Colonic mucosa (tissue), 4 donors: Measurements from ENCODE around the gene ARL14EPL. TPM values are rescaled to one million over a fixed set of nuclear protein-coding genes. Genes with fewer than 3 reads are reported as not detected.

Experiments used
- DNase-seq: peaks from one replicate; pipeline ENCODE4 v3.0.0-alpha.2; 2020
- H3K27ac ChIP-seq: fragments of 200-600 bp; one replicate; pipeline ENCODE4 v1.8.0; 2021
- H3K27me3 ChIP-seq: fragments of 200-600 bp; one replicate; pipeline ENCODE4 v1.8.0; 2021
- H3K36me3 ChIP-seq: fragments of 200-600 bp; one replicate; pipeline ENCODE4 v1.8.0; 2021
- H3K4me1 ChIP-seq: fragments of 200-600 bp; one replicate; pipeline ENCODE4 v1.8.0; 2021; ENCODE audit warnings: mild to moderate bottlenecking
- H3K4me3 ChIP-seq: fragments of 200-600 bp; one replicate; pipeline ENCODE4 v1.8.0; 2021
- H3K9ac ChIP-seq, 2 donors: one replicate each; pipeline ENCODE4 v1.7.0; 2013; ENCODE audit warnings: control low read depth in 2 of 2, low read depth in 2 of 2, low read length in 2 of 2
- H3K9me3 ChIP-seq: fragments of 200-600 bp; one replicate; pipeline ENCODE4 v1.8.0; 2021
- intact Hi-C: fragments of 100-400 bp; cut with DNase I; formaldehyde crosslinking; loops from one replicate; pipeline ENCODE4 v1.14.1; 2022
- total RNA-seq, 2 donors: library from RNA; stranded (reverse); fragmentation: NEBNext Ultra II Directional in 1 of 2; extraction: Animal tissue kit (Norgen Biotek cat#: 25700) in 1 of 2; gene quantifications; one replicate each; pipeline ENCODE4 v1.2.1, GENCODE V29; 2021
- TF ChIP-seq, protein P1 (sequence below): fragments of 200-600 bp; IDR thresholded peaks from one replicate; pipeline ENCODE4 v1.8.0; 2022; ENCODE audit warnings: antibody characterized with exemption, mild to moderate bottlenecking
- donor health status: healthy.
- donor health status: DM: no; HTN: no; CAD: no.
- donor health status: DM: no; HTN: no; CAD: no.

Gene ARL14EPL
- total RNA-seq, 2 donors from 2014 or later, result not detected

- intact Hi-C loops, result no loop called here
- Histone ChIP-seq H3K4me3 (no peak overlapping the region), H3K36me3 (no peaks in the 10 kb centered on the region), H3K9ac (no peak overlapping the region), H3K4me1 (no peaks in the 10 kb centered on the region), H3K27me3 (no peaks in the 10 kb centered on the region), H3K27ac (no peak overlapping the region), H3K9me3 (no peaks in the 10 kb centered on the region)
- no peak for DNase-seq
- TF ChIP-seq, protein P1, sequence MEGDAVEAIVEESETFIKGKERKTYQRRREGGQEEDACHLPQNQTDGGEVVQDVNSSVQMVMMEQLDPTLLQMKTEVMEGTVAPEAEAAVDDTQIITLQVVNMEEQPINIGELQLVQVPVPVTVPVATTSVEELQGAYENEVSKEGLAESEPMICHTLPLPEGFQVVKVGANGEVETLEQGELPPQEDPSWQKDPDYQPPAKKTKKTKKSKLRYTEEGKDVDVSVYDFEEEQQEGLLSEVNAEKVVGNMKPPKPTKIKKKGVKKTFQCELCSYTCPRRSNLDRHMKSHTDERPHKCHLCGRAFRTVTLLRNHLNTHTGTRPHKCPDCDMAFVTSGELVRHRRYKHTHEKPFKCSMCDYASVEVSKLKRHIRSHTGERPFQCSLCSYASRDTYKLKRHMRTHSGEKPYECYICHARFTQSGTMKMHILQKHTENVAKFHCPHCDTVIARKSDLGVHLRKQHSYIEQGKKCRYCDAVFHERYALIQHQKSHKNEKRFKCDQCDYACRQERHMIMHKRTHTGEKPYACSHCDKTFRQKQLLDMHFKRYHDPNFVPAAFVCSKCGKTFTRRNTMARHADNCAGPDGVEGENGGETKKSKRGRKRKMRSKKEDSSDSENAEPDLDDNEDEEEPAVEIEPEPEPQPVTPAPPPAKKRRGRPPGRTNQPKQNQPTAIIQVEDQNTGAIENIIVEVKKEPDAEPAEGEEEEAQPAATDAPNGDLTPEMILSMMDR, result no peak
These were observed 36.9 kb upstream of the ARL14EPL start for GRCh38 chr5:115995351-115995750.

DNA sequence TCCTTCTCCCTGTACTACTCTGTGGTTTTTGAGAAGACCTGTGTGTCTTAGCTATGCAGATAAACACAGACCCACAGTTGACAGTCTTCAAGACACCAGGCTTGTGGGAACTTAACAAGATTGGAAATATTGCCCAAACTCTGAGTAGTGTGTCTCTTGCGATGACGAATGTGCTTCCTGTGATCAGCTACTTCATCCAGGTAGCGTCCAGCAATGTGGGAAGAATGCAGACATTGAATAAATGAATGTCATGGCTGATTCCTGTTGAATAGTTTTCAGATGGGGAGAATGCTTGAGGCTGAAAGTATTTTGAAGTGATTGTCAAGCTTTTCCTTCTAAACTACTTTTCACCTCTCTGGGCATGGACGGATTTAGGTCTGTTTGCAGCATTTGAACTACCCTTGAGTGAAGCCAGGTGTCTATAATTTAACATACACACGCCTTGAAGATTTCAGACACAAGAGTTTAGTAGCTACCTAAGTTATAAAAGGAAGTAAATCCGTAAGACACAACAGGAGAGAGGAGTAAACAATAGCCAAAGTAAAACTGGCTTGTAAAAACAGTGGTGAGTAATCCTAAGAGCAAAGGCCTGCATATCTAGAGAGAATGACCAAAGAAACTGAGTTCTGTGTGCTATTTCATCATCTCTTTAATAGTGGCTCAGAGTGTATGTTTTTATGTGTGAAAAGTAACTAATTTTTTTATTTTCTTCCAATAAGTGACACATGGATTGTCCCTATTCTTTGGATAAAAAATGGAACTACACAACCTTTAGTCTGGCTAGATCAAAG, 30.0 kb upstream of the ARL14EPL start:
- no peak overlapping the region for H3K27ac ChIP-seq
- DNase-seq, result no peak
- TF ChIP-seq, protein P1, result no peak
- H3K9me3 ChIP-seq, result no peaks in the 10 kb centered on the region
- H3K9ac ChIP-seq, result no peak overlapping the region
- H3K4me3 ChIP-seq, result no peak overlapping the region
- no peaks in the 10 kb centered on the region for H3K36me3 ChIP-seq
- H3K27me3 ChIP-seq, result no peaks in the 10 kb centered on the region
- intact Hi-C loops, result no loop called here
- no peaks in the 10 kb centered on the region for H3K4me1 ChIP-seq

DNA sequence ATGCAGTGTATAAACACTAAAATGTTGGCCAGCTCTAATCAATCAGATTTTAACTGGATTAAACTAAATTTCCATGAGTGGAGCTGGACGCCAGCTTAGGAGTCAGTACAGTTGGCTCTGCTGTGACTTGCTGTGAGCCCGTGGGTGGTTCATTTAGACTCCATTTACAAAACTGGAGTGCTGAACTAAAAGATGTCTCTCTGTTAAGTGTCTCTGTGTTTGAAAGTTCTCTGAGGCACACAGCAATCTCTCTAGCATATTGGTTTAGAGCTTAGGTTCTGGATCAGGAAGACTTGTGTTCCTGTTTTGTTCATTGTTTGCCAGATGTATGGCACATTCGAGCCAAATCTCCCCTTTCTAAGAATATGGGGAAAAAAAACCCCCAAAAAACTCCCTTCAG, 28.0 kb upstream of the ARL14EPL start:
- no peaks in the 10 kb centered on the region for H3K9me3 ChIP-seq
- TF ChIP-seq, protein P1, result no peak
- no peaks in the 10 kb centered on the region for H3K36me3 ChIP-seq
- H3K27ac ChIP-seq, result no peak overlapping the region
- H3K4me3 ChIP-seq, result no peak overlapping the region
- H3K27me3 ChIP-seq, result no peaks in the 10 kb centered on the region
- no peaks in the 10 kb centered on the region for H3K4me1 ChIP-seq
- intact Hi-C loops, result no loop called here
- no peak for DNase-seq
- H3K9ac ChIP-seq, result no peak overlapping the region

DNA sequence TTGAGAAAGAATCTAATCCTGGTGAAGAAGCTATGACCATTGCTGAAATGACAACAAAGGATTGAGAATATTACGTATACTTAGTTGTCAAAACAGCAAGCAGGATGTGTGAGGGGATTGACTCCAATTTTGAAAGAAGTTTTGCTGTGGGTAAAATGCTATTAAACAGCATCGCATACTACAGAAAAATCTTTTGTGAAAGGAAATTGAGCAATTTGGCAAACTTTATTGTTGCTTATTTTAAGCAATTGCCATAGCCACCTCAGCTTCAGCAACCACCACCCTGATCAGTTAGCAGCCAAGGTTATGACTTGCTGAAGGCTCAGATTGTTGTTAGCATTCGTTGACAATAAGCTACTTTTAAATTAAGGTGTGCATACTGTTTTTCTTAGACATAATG, 22.5 kb upstream of the ARL14EPL start:
- TF ChIP-seq, protein P1, result no peak
- no peaks in the 10 kb centered on the region for H3K36me3 ChIP-seq
- H3K9me3 ChIP-seq, result no peaks in the 10 kb centered on the region
- no peak overlapping the region for H3K9ac ChIP-seq
- no peak overlapping the region for H3K27ac ChIP-seq
- H3K4me1 ChIP-seq, result no peaks in the 10 kb centered on the region
- intact Hi-C loops, result no loop called here
- no peak overlapping the region for H3K4me3 ChIP-seq
- DNase-seq, result no peak
- no peaks in the 10 kb centered on the region for H3K27me3 ChIP-seq

- no peaks in the 10 kb centered on the region for H3K36me3 ChIP-seq
- TF ChIP-seq, protein P1, result no peak
- no peak overlapping the region for H3K9ac ChIP-seq
- intact Hi-C loops, result no loop called here
- DNase-seq, result no peak
- H3K4me3 ChIP-seq, result no peak overlapping the region
- no peaks in the 10 kb centered on the region for H3K9me3 ChIP-seq
- H3K4me1 ChIP-seq, result no peaks in the 10 kb centered on the region
- no peak overlapping the region for H3K27ac ChIP-seq
- no peaks in the 10 kb centered on the region for H3K27me3 ChIP-seq
These were observed 21.2 kb upstream of the ARL14EPL start for GRCh38 chr5:116011046-116011445.
